HG03354 (cell line): ENCODE results near the gene FOCAD.

ENCODE experiments used
- ATAC-seq: cut with Tn5 transposase; IDR thresholded peaks from one replicate; pipeline ENCODE4 v1.9.1; 2021; ENCODE audit warnings: mild to moderate bottlenecking; ENCODE audit not compliant: unreplicated experiment, poor library complexity, severe bottlenecking

The FOCAD gene

DNA sequence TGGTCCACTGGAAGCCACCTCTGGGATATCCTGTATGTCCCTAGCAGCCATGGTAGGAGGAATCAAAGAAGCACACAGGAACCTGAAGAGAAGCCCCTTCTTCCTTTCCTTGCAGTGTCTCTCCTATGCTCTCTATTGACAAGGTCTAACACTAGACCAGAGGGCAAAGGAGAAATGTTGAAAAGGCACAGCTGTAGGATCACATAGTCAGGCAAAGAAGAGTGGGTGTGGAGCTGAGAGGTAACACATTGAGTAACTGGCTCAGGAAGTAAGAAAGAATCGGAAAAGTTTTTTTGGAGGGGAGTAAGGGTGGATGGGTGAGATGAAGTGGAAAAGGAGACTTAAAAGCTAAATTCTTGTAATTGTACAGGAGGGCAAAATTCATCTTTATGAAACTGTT, 100.1 kb downstream of the FOCAD start:
- no peak for ATAC-seq

- no peak for ATAC-seq
These were observed 102.7 kb downstream of the FOCAD start for GRCh38 chr9:20786807-20787206.

- no peak for ATAC-seq
These were observed 104.7 kb downstream of the FOCAD start for GRCh38 chr9:20788526-20789451.

DNA sequence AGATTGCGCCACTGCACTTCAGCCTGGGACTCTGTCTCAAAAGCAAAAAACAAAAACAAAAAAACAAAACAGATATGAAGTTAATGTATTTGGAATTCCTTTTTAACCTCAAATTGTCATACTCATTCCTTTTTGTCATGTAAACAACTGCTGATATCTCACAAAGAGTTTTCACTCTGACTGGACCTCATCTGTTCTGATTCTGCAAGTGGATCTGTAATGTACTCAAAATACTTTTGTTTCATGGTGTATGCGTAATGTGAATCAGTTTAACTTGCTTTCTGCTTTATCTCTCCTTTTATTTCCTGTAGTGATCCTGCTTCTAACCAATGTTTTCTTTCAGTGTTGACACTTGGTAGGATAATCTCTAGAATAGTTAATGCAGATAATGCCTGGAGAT, 106.7 kb downstream of the FOCAD start:
- no peak for ATAC-seq

GRCh38 chr9:20791682-20792081, 107.6 kb downstream of the FOCAD start:
- no peak for ATAC-seq

- no peak for ATAC-seq
These were observed 120.6 kb downstream of the FOCAD start for GRCh38 chr9:20804489-20805250.

DNA sequence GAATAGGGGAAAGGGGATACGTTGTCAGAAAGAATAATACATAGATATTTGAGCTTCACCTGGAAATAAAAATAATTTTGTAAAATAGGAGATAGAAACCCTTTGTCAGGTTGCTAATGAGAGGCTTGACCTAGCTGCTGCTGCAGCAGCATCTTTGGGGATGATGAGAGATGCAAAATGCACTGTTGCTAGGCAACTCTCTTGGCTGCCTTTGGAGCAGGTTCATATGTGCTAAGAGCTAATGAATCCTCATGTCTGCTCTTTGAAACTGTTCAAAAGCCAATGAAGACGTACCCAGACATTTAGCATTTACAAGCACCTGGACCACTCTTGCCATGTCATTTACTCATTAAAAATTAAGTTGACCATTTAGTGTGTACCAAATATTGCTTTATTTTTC, 121.7 kb downstream of the FOCAD start:
- ATAC-seq, result no peak

GRCh38 chr9:20808002-20808401, 123.9 kb downstream of the FOCAD start:
- ATAC-seq, result no peak

DNA sequence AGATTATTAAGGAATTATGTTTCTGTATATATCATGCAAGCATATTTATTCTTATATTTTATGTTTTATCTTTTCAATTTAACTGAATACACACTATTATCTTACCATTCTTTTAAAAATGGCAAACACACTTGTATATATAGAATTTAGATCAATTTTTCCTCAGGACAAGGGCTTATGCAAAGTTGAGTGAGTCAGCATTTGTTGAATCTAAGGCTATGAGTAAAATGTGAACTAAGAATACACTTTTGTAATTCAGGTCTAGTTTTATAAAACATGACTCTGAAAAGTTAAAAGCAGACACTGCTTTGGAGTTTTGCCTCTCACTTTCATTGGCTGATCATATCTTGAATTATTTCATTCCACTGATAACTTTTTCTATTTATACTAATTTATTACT, 127.8 kb downstream of the FOCAD start:
- no peak for ATAC-seq

DNA sequence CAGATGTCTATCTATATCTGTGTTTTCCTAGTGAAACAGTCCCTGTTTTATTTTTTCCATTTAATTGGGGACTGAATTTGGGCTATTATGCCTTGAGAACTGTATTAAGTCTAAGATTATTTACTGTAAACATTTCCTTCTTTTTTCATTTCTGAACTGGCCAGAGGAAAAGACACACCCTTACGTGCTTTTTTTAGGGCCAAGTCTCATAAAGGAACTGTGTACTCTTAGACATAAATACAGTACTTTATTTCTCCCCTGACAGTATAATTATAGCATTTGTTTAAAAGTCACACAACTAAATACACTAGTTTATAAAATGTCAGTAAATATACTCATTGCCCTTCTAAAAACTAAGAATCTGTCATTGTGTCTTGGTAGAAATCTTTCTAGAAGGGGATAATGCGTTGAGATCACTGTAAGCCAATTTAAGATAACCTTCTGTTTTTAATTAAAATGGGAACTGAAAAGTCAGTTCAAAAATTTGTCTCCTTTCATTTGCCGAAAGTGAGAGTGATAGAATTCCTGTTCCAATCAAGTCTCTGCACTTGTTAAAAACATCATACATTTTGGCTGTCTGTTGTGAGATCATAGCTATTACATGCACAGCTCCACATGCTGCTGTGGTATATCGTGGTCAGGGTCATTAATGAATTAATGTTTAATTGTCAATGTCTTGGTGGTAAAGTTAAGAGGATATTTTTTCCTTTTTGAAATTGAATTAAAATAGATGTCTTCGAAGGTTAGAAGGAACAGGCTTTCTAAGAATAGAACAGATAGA, 132.1 kb downstream of the FOCAD start:
- ATAC-seq, result no peak

DNA sequence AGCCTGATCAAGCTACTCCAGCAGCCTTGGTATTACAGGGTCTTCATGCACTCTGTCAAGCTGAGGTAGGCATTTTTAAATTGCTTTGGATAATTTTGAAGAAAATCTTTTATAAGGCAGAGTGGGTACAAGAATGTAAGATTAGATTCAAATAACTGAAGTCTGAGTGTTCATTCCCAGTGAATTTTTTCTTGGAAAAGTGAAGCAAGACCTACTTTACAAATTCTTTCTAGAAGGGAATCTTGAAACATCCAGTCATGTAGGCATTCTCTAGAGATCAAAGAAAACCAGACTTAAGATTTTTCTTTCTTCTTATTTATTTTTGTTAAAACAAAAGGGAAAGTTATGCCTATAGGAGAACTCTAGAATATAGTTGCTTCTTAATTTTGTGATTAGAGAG, 139.0 kb downstream of the FOCAD start:
- ATAC-seq, result no peak

DNA sequence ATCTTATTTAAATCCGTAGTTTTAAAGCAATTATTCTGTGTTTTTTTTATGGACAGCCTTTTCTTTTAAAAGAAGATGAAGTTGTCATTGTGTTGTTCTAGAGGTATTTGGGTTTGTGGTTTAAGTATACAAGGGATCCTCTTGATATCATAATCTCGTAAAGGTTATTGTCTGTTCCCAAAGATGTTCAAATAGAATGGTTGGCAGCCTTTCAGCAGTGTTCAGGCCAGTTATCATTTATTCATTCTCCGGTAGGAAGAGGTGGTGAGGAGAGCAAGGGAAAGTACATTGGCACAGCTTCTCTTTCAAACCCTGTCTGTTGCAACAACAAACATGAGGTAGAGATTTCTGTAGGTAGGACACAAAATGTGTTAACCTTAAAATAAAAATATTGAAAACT, 147.0 kb downstream of the FOCAD start:
- ATAC-seq, result no peak

GRCh38 chr9:20832775-20833174, 148.7 kb downstream of the FOCAD start:
- no peak for ATAC-seq

DNA sequence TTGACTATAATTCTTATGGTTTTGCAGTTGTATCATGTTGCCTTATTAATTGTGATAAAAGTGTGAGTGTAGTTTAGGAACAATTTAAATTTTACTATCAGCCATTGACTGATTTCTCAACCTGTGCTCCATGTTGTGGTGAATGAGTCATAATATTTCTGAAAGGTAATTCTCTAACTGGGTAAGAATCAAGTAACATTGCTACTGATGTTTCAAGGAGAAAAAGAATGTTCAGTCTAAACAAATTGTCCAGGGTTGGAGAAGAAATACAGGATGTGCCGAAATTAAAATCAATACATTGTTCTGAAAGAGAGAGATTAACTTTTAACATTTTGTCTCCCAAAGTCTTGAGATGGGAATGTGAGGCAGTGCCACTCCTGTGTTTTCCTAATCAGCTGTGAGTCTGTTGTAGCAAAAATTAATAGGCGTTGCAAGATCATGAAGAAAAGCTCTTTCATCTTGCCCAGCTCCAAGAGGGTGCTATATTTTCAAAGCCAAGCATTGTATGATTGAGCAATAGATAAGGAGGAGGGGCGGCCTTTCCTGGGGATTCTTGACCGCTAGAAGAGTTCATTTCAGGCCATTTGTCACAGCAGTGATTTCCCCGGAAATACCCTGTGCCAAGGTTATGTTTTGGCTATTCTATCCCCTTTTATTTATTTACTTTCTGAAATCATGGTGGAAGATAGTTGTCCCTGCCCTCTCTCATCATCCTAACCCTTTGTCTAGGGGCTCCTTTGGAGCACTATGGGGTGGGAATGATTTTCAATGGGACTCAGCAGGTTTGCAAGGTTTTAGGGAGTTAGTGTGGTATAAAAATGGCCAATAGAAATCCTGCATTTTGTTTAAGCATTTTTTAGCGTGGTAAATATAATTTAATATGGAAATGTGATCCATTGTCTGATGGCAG, 151.6 kb downstream of the FOCAD start:
- ATAC-seq, result no peak

GRCh38 chr9:20837166-20837565, 153.1 kb downstream of the FOCAD start:
- no peak for ATAC-seq

- no peak for ATAC-seq
These were observed 154.2 kb downstream of the FOCAD start for GRCh38 chr9:20838218-20838617.

DNA sequence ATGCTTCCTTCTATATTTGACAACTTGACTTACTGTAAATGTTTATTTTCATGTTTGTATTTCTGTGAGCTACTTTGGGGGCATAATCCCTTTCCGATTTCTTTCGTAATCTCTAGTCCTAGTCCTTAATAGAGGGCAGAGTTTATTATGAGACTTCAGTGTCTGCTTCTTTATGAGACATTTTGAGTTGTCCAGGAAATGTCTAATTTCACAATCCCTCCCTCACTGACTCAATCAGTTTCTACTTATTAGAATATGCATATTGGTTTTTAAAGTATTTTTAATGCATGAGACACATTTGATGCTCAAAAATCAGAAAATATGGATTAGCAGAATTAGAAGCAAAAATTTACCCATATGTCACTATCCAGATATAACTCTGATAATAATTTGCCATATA, 160.9 kb downstream of the FOCAD start:
- no peak for ATAC-seq

GRCh38 chr9:20848490-20848889, 164.4 kb downstream of the FOCAD start:
- ATAC-seq, result no peak

GRCh38 chr9:20853866-20854265, 169.8 kb downstream of the FOCAD start:
- no peak for ATAC-seq
